H1 (cell line): ENCODE data around the gene CFAP221. TPM values are rescaled to one million over a fixed set of nuclear protein-coding genes. Genes with fewer than 3 reads are reported as not detected.

Experiments used
- CTCF ChIA-PET: fragments of 300-600 bp; sonication (Branson Sonifier 250); formaldehyde crosslinking; loops from one replicate; lab custom pipeline; 2021; ENCODE audit not compliant: partially characterized antibody; lab: Charles Lee
- POLR2A ChIA-PET: fragments of 300-600 bp; sonication (Branson Sonifier 250); formaldehyde crosslinking; loops from one replicate; lab custom pipeline; 2021; ENCODE audit warnings: inconsistent platforms; ENCODE audit not compliant: partially characterized antibody; lab: Charles Lee
- DNase-seq, 2 experiments: peaks; one replicate each; pipeline versions ENCODE4 v3.0.0 to v3.0.0-alpha.2; 2010 to 2022; ENCODE audit warnings: low spot score in 2 of 2, low read depth in 1 of 2, mixed read lengths in 1 of 2
- FAIRE-seq: peaks from 2 replicates; lab custom pipeline; 2011; peaks lifted over from hg19 to GRCh38; lab: Jason Lieb, UNC
- H2AFZ ChIP-seq: 2 replicates; pipeline ENCODE4 v1.8.1; 2012; ENCODE audit warnings: low read length, inconsistent platforms
- H2AK5ac ChIP-seq: 2 replicates; pipeline ENCODE4 v1.6.1; 2013; ENCODE audit warnings: low read depth, low read length
- H2BK120ac ChIP-seq: replicated peaks from 2 replicates; pipeline ENCODE3; 2013; ENCODE audit warnings: low read depth, low read length, inconsistent platforms
- H2BK12ac ChIP-seq: 2 replicates; pipeline ENCODE4 v1.6.1; 2013; ENCODE audit warnings: low read depth, low read length
- H2BK15ac ChIP-seq: 2 replicates; pipeline ENCODE4 v1.6.1; 2013; ENCODE audit warnings: low read length
- H2BK20ac ChIP-seq: 2 replicates; pipeline ENCODE4 v1.6.1; 2013; ENCODE audit warnings: low read length
- H2BK5ac ChIP-seq: 2 replicates; pipeline ENCODE4 v1.6.1; 2013; ENCODE audit warnings: low read depth, low read length
- H3K14ac ChIP-seq: 2 replicates; pipeline ENCODE4 v1.6.1; 2013; ENCODE audit warnings: inconsistent platforms; ENCODE audit not compliant: insufficient read length
- H3K18ac ChIP-seq: 2 replicates; pipeline ENCODE4 v1.6.1; 2013; ENCODE audit warnings: low read length; ENCODE audit errors: extremely low read depth
- H3K23ac ChIP-seq: 2 replicates; pipeline ENCODE4 v1.6.1; 2013; ENCODE audit warnings: inconsistent platforms; ENCODE audit not compliant: insufficient read length
- H3K23me2 ChIP-seq: 2 replicates; pipeline ENCODE4 v1.6.1; 2013; ENCODE audit warnings: low read depth, low read length
- H3K27ac ChIP-seq: 2 replicates; pipeline ENCODE4 v1.6.1; 2011; ENCODE audit warnings: low read depth, low read length, inconsistent platforms
- H3K27me3 ChIP-seq, 4 experiments: replicated peaks in 1 of 4; 1 replicate in 1 of 4; 2 replicates in 3 of 4; pipeline versions ENCODE4 v1.6.1 to v1.8.1; 2011 to 2013; ENCODE audit warnings: low read length in 3 of 4, mild to moderate bottlenecking in 3 of 4, inconsistent platforms in 2 of 4, mixed read lengths in 2 of 4, moderate library complexity in 1 of 4; ENCODE audit not compliant: control insufficient read depth in 3 of 4, insufficient read depth in 3 of 4; ENCODE audit errors: extremely low read depth in 1 of 4
- H3K36me3 ChIP-seq, 4 experiments: 2 replicates each; pipeline versions ENCODE4 v1.6.1 to v1.8.1; 2011 to 2013; ENCODE audit warnings: mild to moderate bottlenecking in 4 of 4, low read length in 3 of 4, moderate library complexity in 2 of 4, control low read depth in 1 of 4, inconsistent platforms in 1 of 4; ENCODE audit not compliant: insufficient read depth in 4 of 4, control insufficient read depth in 2 of 4
- H3K4ac ChIP-seq: replicated peaks from 2 replicates; pipeline ENCODE3; 2013; ENCODE audit warnings: low read length, low read depth, mixed read lengths, inconsistent platforms; ENCODE audit not compliant: insufficient read length
- H3K4me1 ChIP-seq, 4 experiments: replicated peaks in 1 of 4; 1 replicate in 1 of 4; 2 replicates in 3 of 4; pipeline versions ENCODE4 v1.6.1 to v1.8.1; 2011 to 2013; ENCODE audit warnings: low read length in 3 of 4, inconsistent platforms in 2 of 4, mixed read lengths in 1 of 4; ENCODE audit not compliant: insufficient read depth in 4 of 4, control insufficient read depth in 3 of 4
- H3K4me2 ChIP-seq, 2 experiments: 2 replicates each; pipeline versions ENCODE4 v1.6.1 to v1.8.1; 2011 to 2013; ENCODE audit warnings: low read depth in 2 of 2, low read length in 2 of 2, control low read depth in 1 of 2, inconsistent platforms in 1 of 2, mild to moderate bottlenecking in 1 of 2; ENCODE audit not compliant: insufficient read depth in 1 of 2
- H3K4me3 ChIP-seq, 4 experiments: fragments of 200-600, 300-600 bp in 1 of 4; sonication (generic), shearing (Covaris generic), sonication (Bioruptor Twin) in 1 of 4; 2 replicates each; pipeline versions ENCODE4 v1.5.1 to v1.8.1; 2011 to 2016; ENCODE audit warnings: low read length in 4 of 4, low read depth in 3 of 4, control low read depth in 2 of 4, inconsistent platforms in 2 of 4, mild to moderate bottlenecking in 2 of 4, mixed read lengths in 1 of 4, moderate library complexity in 1 of 4; ENCODE audit not compliant: insufficient read depth in 2 of 4; ENCODE audit errors: extremely low read depth in 1 of 4
- H3K56ac ChIP-seq: replicated peaks from 2 replicates; pipeline ENCODE3; 2013; ENCODE audit warnings: low read depth, mild to moderate bottlenecking, mixed read lengths, low read length, inconsistent platforms; ENCODE audit not compliant: insufficient read length
- H3K79me1 ChIP-seq: 2 replicates; pipeline ENCODE4 v1.6.1; 2013; ENCODE audit warnings: low read depth, low read length, control low read depth
- H3K79me2 ChIP-seq, 2 experiments: 2 replicates each; pipeline versions ENCODE4 v1.6.1 to v1.8.1; 2012 to 2013; ENCODE audit warnings: low read length in 2 of 2, mild to moderate bottlenecking in 2 of 2, inconsistent platforms in 1 of 2; ENCODE audit not compliant: insufficient read depth in 2 of 2, control insufficient read depth in 1 of 2
- H3K9ac ChIP-seq, 4 experiments: replicated peaks in 1 of 4; 1 replicate in 1 of 4; 2 replicates in 3 of 4; pipeline versions ENCODE4 v1.6.1 to v1.8.1; 2011 to 2013; ENCODE audit warnings: low read depth in 3 of 4, low read length in 3 of 4, control low read depth in 2 of 4, mild to moderate bottlenecking in 2 of 4, moderate library complexity in 2 of 4, inconsistent platforms in 1 of 4; ENCODE audit errors: extremely low read depth in 1 of 4
- H3K9me3 ChIP-seq, 2 experiments: 2 replicates each; pipeline versions ENCODE4 v1.6.1 to v1.8.1; 2012 to 2013; ENCODE audit warnings: mild to moderate bottlenecking in 2 of 2, moderate library complexity in 2 of 2, control low read depth in 1 of 2, inconsistent platforms in 1 of 2, low read depth in 1 of 2, low read length in 1 of 2, mixed read lengths in 1 of 2; ENCODE audit not compliant: insufficient read depth in 2 of 2
- H4K20me1 ChIP-seq, 2 experiments: replicated peaks in 1 of 2; 2 replicates each; pipeline versions ENCODE3 to v1.8.1; 2011 to 2013; ENCODE audit warnings: inconsistent platforms in 2 of 2, low read length in 2 of 2, mild to moderate bottlenecking in 1 of 2; ENCODE audit not compliant: insufficient read depth in 2 of 2, control insufficient read depth in 1 of 2
- H4K5ac ChIP-seq: 2 replicates; pipeline ENCODE4 v1.6.1; 2013; ENCODE audit warnings: low read length, low read depth, mixed read lengths, inconsistent platforms; ENCODE audit not compliant: insufficient read length
- H4K8ac ChIP-seq: 2 replicates; pipeline ENCODE4 v1.8.0; 2013; ENCODE audit warnings: mild to moderate bottlenecking, moderate library complexity, low read length, inconsistent platforms; ENCODE audit not compliant: insufficient read depth; ENCODE audit errors: extremely low read depth
- H4K91ac ChIP-seq: replicated peaks from 2 replicates; pipeline ENCODE3; 2013; ENCODE audit warnings: low read length, mixed read lengths, inconsistent platforms; ENCODE audit not compliant: insufficient read length
- CREB1 ChIP-seq: IDR thresholded peaks from 2 replicates; pipeline ENCODE4 v1.6.1; 2012; ENCODE audit warnings: inconsistent platforms
- CTBP2 ChIP-seq: IDR thresholded peaks from 2 replicates; pipeline ENCODE4 v1.7.0; 2011; ENCODE audit warnings: borderline replicate concordance, mild to moderate bottlenecking, moderate library complexity, mixed read lengths, low read length; ENCODE audit not compliant: insufficient read depth, insufficient read length
- EZH2 ChIP-seq: fragments of 200-600 bp; sonication (generic); IDR thresholded peaks from 2 replicates; pipeline ENCODE4 v1.7.1; 2012; ENCODE audit warnings: low read depth, mild to moderate bottlenecking, moderate library complexity, low read length, inconsistent platforms; ENCODE audit not compliant: severe bottlenecking
- KDM5A ChIP-seq: fragments of 200-600 bp; IDR thresholded peaks from 2 replicates; pipeline ENCODE4 v1.7.1; 2012; ENCODE audit warnings: mild to moderate bottlenecking, low read length, inconsistent platforms, mixed read lengths
- NANOG ChIP-seq: IDR thresholded peaks from 2 replicates; pipeline ENCODE4 v1.6.1; 2011; ENCODE audit warnings: low read length, low read depth, mild to moderate bottlenecking, inconsistent platforms; ENCODE audit not compliant: insufficient read depth, poor library complexity, severe bottlenecking
- NRF1 ChIP-seq: IDR thresholded peaks from 2 replicates; pipeline ENCODE4 v1.6.1; 2011; ENCODE audit warnings: mild to moderate bottlenecking, low read depth, low read length, improper control_type of control experiment
- RNF2 ChIP-seq: fragments of 200-900, 300-1000 bp; sonication (generic); IDR thresholded peaks from 2 replicates; pipeline ENCODE4 v1.7.1; 2016; ENCODE audit warnings: borderline replicate concordance, low read depth, mild to moderate bottlenecking, antibody characterized with exemption, low read length; ENCODE audit not compliant: poor library complexity, severe bottlenecking; ENCODE audit errors: missing control alignments
- WGBS, 2 experiments: shearing (Covaris generic) in 1 of 2; methylation state at CpG; one replicate each; pipeline versions ENCODE4 v1.1.6 to v1.1.7; 2013 to 2015; ENCODE audit warnings: low lambda C conversion rate in 2 of 2, mixed read lengths in 2 of 2, inconsistent platforms in 1 of 2, low coverage in 1 of 2, missing lambda C conversion rate in 1 of 2; ENCODE audit not compliant: insufficient replicate concordance in 2 of 2, insufficient coverage in 1 of 2, insufficient read length in 1 of 2; ENCODE audit errors: extremely low coverage in 1 of 2, missing lambda C conversion rate in 1 of 2; 5-methylcytosine and 5-hydroxymethylcytosine counted together
- polyA plus RNA-seq, 7 experiments: library from polyadenylated mRNA; depleted of rRNA in 3 of 7; stranded (reverse) in 5 of 7; unstranded in 2 of 7; fragments of >200 nt in 5 of 7; fragments of 200-250 nt in 2 of 7; gene quantifications; 1 replicate in 5 of 7; 2 replicates in 1 of 7; 4 replicates in 1 of 7; pipeline versions ENCODE4 v1.2.1 to v1.2.3, GENCODE V29; 2011 to 2013; ENCODE audit warnings: missing spikeins in 2 of 7, mixed read lengths in 2 of 7
- total RNA-seq: library from RNA; stranded (reverse); fragmentation: NEBNext Ultra II Directional; extraction: Animal tissue kit (Norgen Biotek cat#: 25700); gene quantifications from 2 replicates; pipeline ENCODE4 v1.2.1, GENCODE V29; 2021

The CFAP221 gene
- total and polyA plus RNA-seq, 2 of the 8 experiments (the other 6 are each of a cell fraction or from before 2014, with no cell fraction given): 0.14 to 0.71 TPM

- Histone ChIP-seq H2BK120ac (no peak overlapping the region), H2BK5ac (no peak overlapping the region), H3K23me2 (no peaks in the 10 kb centered on the region), H3K4ac (no peak overlapping the region), H3K27me3 (peaks cover 0 to 6% (median 0%) of the 10 kb centered on the region in 4 experiments; a peak in 1 of 7 replicates), H2AK5ac (no peak overlapping the region), H3K4me1 (peaks cover 0 to 3% (median under 1%) of the 10 kb centered on the region in 4 experiments; a peak in 2 of 7 replicates), H4K91ac (no peak overlapping the region), H3K18ac (no peak overlapping the region), H2BK20ac (no peak overlapping the region), H4K5ac (no peak overlapping the region), H3K4me3 (no peak overlapping the region), H2AFZ (no peak overlapping the region), H3K79me1 (no peaks in the 10 kb centered on the region), H4K8ac (no peak overlapping the region), H3K79me2 (no peaks in the 10 kb centered on the region), H2BK15ac (no peak overlapping the region), H3K4me2 (no peak overlapping the region), H3K23ac (no peak overlapping the region), H4K20me1 (no peaks in the 10 kb centered on the region), H2BK12ac (no peak overlapping the region), H3K9me3 (no peaks in the 10 kb centered on the region), H3K27ac (no peak overlapping the region), H3K56ac (no peak overlapping the region), H3K9ac (no peak overlapping the region), H3K14ac (no peak overlapping the region), H3K36me3 (no peaks in the 10 kb centered on the region)
- 91% methylated on average over 2 of the region's 2 CpGs; no CpG with 5 or more reads in 1 of the 2 experiments for WGBS, 2 experiments
- FAIRE-seq: no peak
- ChIA-PET POLR2A (no interaction called here), CTCF (no interaction called here)
- DNase-seq: no peak
- TF ChIP-seq NRF1 (no peak), RNF2 (no peak), CREB1 (no peak), KDM5A (no peak), EZH2 (no peak), CTBP2 (no peak), NANOG (no peak)
These were observed 6.1 kb downstream of the CFAP221 start for GRCh38 chr2:119550346-119550745.
